ENCODE measurements around the gene LIN28A. TPM values are rescaled to one million over a fixed set of nuclear protein-coding genes. Genes with fewer than 3 reads are reported as not detected.

The LIN28A gene
- total RNA-seq, 1 donor from 2014 or later, result 97.3 TPM

GRCh38 chr1:26417111-26417759 lies 6.6 kb downstream of the LIN28A start:
- peak overlapping the region; percentile 34 for H3K4me3 Mint-ChIP-seq (ENCODE audit: unreplicated experiment)

GRCh38 chr1:26418865-26419349 lies 8.3 kb downstream of the LIN28A start:
- Mint-ChIP-seq H3K4me3 (ENCODE audit: unreplicated experiment) (peak overlapping the region; percentile 46), H3K27me3 (ENCODE audit: unreplicated experiment) (peaks cover 2% of the 10 kb centered on the region), H3K9me3 (ENCODE audit: unreplicated experiment) (peaks cover 2% of the 10 kb centered on the region), H3K27ac (ENCODE audit: unreplicated experiment) (no peak overlapping the region), H3K36me3 (ENCODE audit: unreplicated experiment) (no peaks in the 10 kb centered on the region), H3K4me1 (ENCODE audit: low read depth, unreplicated experiment) (peaks cover 11% of the 10 kb centered on the region)
- TF ChIP-seq CTCF (IDR thresholded peaks at IDR 0.05; ENCODE audit: partially characterized antibody, unreplicated experiment), result no peak
- DNase-seq, result no peak

More at GRCh38 chr1:26417111-26417759, 6.6 kb downstream of the LIN28A start:
- DNase-seq, result peak; percentile 89
- no peaks in the 10 kb centered on the region for H3K36me3 Mint-ChIP-seq (ENCODE audit: unreplicated experiment)
- no peak overlapping the region for H3K27ac Mint-ChIP-seq (ENCODE audit: unreplicated experiment)
- H3K9me3 Mint-ChIP-seq (ENCODE audit: unreplicated experiment), result peaks cover 2% of the 10 kb centered on the region
- peaks cover 3% of the 10 kb centered on the region for H3K27me3 Mint-ChIP-seq (ENCODE audit: unreplicated experiment)
- TF ChIP-seq CTCF (IDR thresholded peaks at IDR 0.05; ENCODE audit: partially characterized antibody, unreplicated experiment), result peak; percentile 90
- H3K4me1 Mint-ChIP-seq (ENCODE audit: low read depth, unreplicated experiment), result peaks cover 18% of the 10 kb centered on the region

- peaks cover 11% of the 10 kb centered on the region for H3K4me1 Mint-ChIP-seq (ENCODE audit: low read depth, unreplicated experiment)
- H3K9me3 Mint-ChIP-seq (ENCODE audit: unreplicated experiment), result peaks cover 2% of the 10 kb centered on the region
- TF ChIP-seq CTCF (IDR thresholded peaks at IDR 0.05; ENCODE audit: partially characterized antibody, unreplicated experiment), result no peak
- no peak overlapping the region for H3K27ac Mint-ChIP-seq (ENCODE audit: unreplicated experiment)
- no peak for DNase-seq
- no peaks in the 10 kb centered on the region for H3K27me3 Mint-ChIP-seq (ENCODE audit: unreplicated experiment)
- no peaks in the 10 kb centered on the region for H3K36me3 Mint-ChIP-seq (ENCODE audit: unreplicated experiment)
- H3K4me3 Mint-ChIP-seq (ENCODE audit: unreplicated experiment), result no peak overlapping the region
Measured at GRCh38 chr1:26419494-26419893, 8.9 kb downstream of the LIN28A start.

- TF ChIP-seq CTCF (IDR thresholded peaks at IDR 0.05; ENCODE audit: partially characterized antibody, unreplicated experiment), result no peak
- no peak for DNase-seq
- no peak overlapping the region for H3K27ac Mint-ChIP-seq (ENCODE audit: unreplicated experiment)
- peaks cover 6% of the 10 kb centered on the region for H3K4me1 Mint-ChIP-seq (ENCODE audit: low read depth, unreplicated experiment)
- H3K9me3 Mint-ChIP-seq (ENCODE audit: unreplicated experiment), result peaks cover 4% of the 10 kb centered on the region
- H3K4me3 Mint-ChIP-seq (ENCODE audit: unreplicated experiment), result no peak overlapping the region
- H3K27me3 Mint-ChIP-seq (ENCODE audit: unreplicated experiment), result peaks cover 6% of the 10 kb centered on the region
- H3K36me3 Mint-ChIP-seq (ENCODE audit: unreplicated experiment), result no peaks in the 10 kb centered on the region
Measured at GRCh38 chr1:26429721-26430120, 19.1 kb downstream of the LIN28A start.

GRCh38 chr1:26431979-26432695 lies 21.5 kb downstream of the LIN28A start, which contains the start of gene DHDDS:
Gene DHDDS, plus strand, starts transcription at chr1:26432321. Its CDS starts 625 bp downstream, at chr1:26432946.
- TF ChIP-seq CTCF (IDR thresholded peaks at IDR 0.05; ENCODE audit: partially characterized antibody, unreplicated experiment), result no peak
- H3K36me3 Mint-ChIP-seq (ENCODE audit: unreplicated experiment), result no peaks in the 10 kb centered on the region
- H3K27ac Mint-ChIP-seq (ENCODE audit: unreplicated experiment), result peak within 1 kb of the TSS; percentile 97

More at GRCh38 chr1:26431979-26432695, 21.5 kb downstream of the LIN28A start, which contains the start of gene DHDDS:
- H3K9me3 Mint-ChIP-seq (ENCODE audit: unreplicated experiment), result peaks cover 3% of the 10 kb centered on the region
- DNase-seq, result peak; percentile 99
- H3K4me3 Mint-ChIP-seq (ENCODE audit: unreplicated experiment), result peak within 1 kb of the TSS; percentile 100
- H3K27me3 Mint-ChIP-seq (ENCODE audit: unreplicated experiment), result peaks cover 6% of the 10 kb centered on the region
- peaks cover 6% of the 10 kb centered on the region for H3K4me1 Mint-ChIP-seq (ENCODE audit: low read depth, unreplicated experiment)
